Smooth muscle cell (in vitro differentiated cells): ENCODE results near the gene OSGEP. TPM values are rescaled to one million over a fixed set of nuclear protein-coding genes. Genes with fewer than 3 reads are reported as not detected.

ENCODE experiments used
- DNase-seq: peaks from one replicate; lab custom pipeline; 2025; ENCODE audit not compliant: unreplicated experiment; lab: John Stamatoyannopoulos, UW
- H2AFZ ChIP-seq: fragments of 200-600 bp; sonication (generic); 2 replicates; pipeline ENCODE4 v1.6.0; 2016; ENCODE audit warnings: antibody characterized with exemption, low read depth, mild to moderate bottlenecking
- H3F3A ChIP-seq: fragments of 200-600 bp; sonication (generic); 2 replicates; pipeline ENCODE4 v1.6.0; 2017; ENCODE audit warnings: antibody characterized with exemption, low read depth
- H3K27ac ChIP-seq: fragments of 200-600 bp; sonication (generic); 2 replicates; pipeline ENCODE4 v1.5.1; 2016; ENCODE audit warnings: low read depth, mild to moderate bottlenecking
- H3K27me3 ChIP-seq: fragments of 200-600 bp; sonication (generic); 2 replicates; pipeline ENCODE4 v1.6.1; 2016; ENCODE audit warnings: low read depth, mild to moderate bottlenecking
- H3K36me3 ChIP-seq: fragments of 200-600 bp; sonication (generic); 2 replicates; pipeline ENCODE4 v1.5.1; 2016; ENCODE audit warnings: low read depth
- H3K4me1 ChIP-seq: fragments of 200-600 bp; sonication (generic); 2 replicates; pipeline ENCODE4 v1.5.1; 2016; ENCODE audit warnings: low read depth
- H3K4me2 ChIP-seq: fragments of 200-600 bp; sonication (generic); 2 replicates; pipeline ENCODE4 v1.6.0; 2016; ENCODE audit warnings: mild to moderate bottlenecking
- H3K4me3 ChIP-seq: fragments of 200-600 bp; sonication (generic); 2 replicates; pipeline ENCODE4 v1.5.1; 2016; ENCODE audit warnings: mild to moderate bottlenecking
- H3K79me2 ChIP-seq: fragments of 200-600 bp; sonication (generic); 2 replicates; pipeline ENCODE4 v1.6.0; 2016; ENCODE audit warnings: low read depth, mild to moderate bottlenecking
- H3K9ac ChIP-seq: fragments of 200-600 bp; sonication (generic); 2 replicates; pipeline ENCODE4 v1.6.0; 2016; ENCODE audit warnings: low read depth
- H3K9me3 ChIP-seq: fragments of 200-600 bp; sonication (generic); replicated peaks from 2 replicates; pipeline ENCODE4 v1.5.1; 2016; ENCODE audit warnings: low read depth
- H4K20me1 ChIP-seq: fragments of 200-600 bp; sonication (generic); 2 replicates; pipeline ENCODE4 v1.6.0; 2016; ENCODE audit warnings: low read depth
- WGBS: methylation state at CpG from one replicate; pipeline ENCODE4 v1.1.7; 2016; ENCODE audit warnings: low lambda C conversion rate; 5-methylcytosine and 5-hydroxymethylcytosine counted together
- polyA plus RNA-seq: library from polyadenylated mRNA; unstranded; fragments of >200 nt; fragmentation: Nextera tagmentation; extraction: Ambion mirVana; gene quantifications from 2 replicates; pipeline ENCODE4 v1.2.1, GENCODE V29; 2016
- total RNA-seq: library from RNA; depleted of rRNA; stranded (reverse); fragments of >200 nt; gene quantifications from 2 replicates; pipeline ENCODE4 v1.2.3, GENCODE V29; 2014
- TF ChIP-seq, protein P1 (sequence below): fragments of 200-600 bp; sonication (generic); IDR thresholded peaks from 2 replicates; pipeline ENCODE4 v1.5.1; 2017; ENCODE audit warnings: borderline replicate concordance, mild to moderate bottlenecking, antibody characterized with exemption; ENCODE audit not compliant: insufficient read depth, poor library complexity, severe bottlenecking

Gene OSGEP
- total and polyA plus RNA-seq, 2 experiments from 2014 or later = 21.7 to 33.3 TPM

GRCh38 chr14:20403521-20403920 is 51.1 kb downstream of the OSGEP start:
- Histone ChIP-seq H3K27ac (no peak overlapping the region), H3F3A (no peaks in the 10 kb centered on the region), H3K4me3 (no peak overlapping the region), H3K36me3 (peaks cover 14% of the 10 kb centered on the region), H3K4me2 (no peak overlapping the region), H3K4me1 (no peaks in the 10 kb centered on the region), H2AFZ (no peak overlapping the region), H3K9me3 (no peaks in the 10 kb centered on the region), H3K79me2 (peaks cover 5% of the 10 kb centered on the region), H3K27me3 (no peaks in the 10 kb centered on the region), H4K20me1 (no peaks in the 10 kb centered on the region), H3K9ac (no peak overlapping the region)
- 96% methylated on average over 11 of the region's 11 CpGs for WGBS
- TF ChIP-seq, protein P1, sequence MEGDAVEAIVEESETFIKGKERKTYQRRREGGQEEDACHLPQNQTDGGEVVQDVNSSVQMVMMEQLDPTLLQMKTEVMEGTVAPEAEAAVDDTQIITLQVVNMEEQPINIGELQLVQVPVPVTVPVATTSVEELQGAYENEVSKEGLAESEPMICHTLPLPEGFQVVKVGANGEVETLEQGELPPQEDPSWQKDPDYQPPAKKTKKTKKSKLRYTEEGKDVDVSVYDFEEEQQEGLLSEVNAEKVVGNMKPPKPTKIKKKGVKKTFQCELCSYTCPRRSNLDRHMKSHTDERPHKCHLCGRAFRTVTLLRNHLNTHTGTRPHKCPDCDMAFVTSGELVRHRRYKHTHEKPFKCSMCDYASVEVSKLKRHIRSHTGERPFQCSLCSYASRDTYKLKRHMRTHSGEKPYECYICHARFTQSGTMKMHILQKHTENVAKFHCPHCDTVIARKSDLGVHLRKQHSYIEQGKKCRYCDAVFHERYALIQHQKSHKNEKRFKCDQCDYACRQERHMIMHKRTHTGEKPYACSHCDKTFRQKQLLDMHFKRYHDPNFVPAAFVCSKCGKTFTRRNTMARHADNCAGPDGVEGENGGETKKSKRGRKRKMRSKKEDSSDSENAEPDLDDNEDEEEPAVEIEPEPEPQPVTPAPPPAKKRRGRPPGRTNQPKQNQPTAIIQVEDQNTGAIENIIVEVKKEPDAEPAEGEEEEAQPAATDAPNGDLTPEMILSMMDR = no peak
- no peak for DNase-seq

GRCh38 chr14:20400965-20401593 is 53.5 kb downstream of the OSGEP start:
- TF ChIP-seq, protein P1 = no peak
- Histone ChIP-seq H3K27me3 (no peaks in the 10 kb centered on the region), H3K9ac (peak overlapping the region; percentile 60), H3K4me1 (no peaks in the 10 kb centered on the region), H2AFZ (no peak overlapping the region), H3K79me2 (peaks cover 5% of the 10 kb centered on the region), H3K9me3 (no peaks in the 10 kb centered on the region), H3F3A (no peaks in the 10 kb centered on the region), H3K36me3 (peaks cover 7% of the 10 kb centered on the region), H3K4me3 (no peak overlapping the region), H3K27ac (peak overlapping the region; percentile 90), H3K4me2 (no peak overlapping the region), H4K20me1 (no peaks in the 10 kb centered on the region)
- WGBS = 87% methylated on average over 10 of the region's 10 CpGs
- DNase-seq = no peak

GRCh38 chr14:20400589-20400964 is 54.0 kb downstream of the OSGEP start:
- Histone ChIP-seq H4K20me1 (no peaks in the 10 kb centered on the region), H3K4me3 (no peak overlapping the region), H3K27me3 (no peaks in the 10 kb centered on the region), H3K9ac (no peak overlapping the region), H3K4me1 (no peaks in the 10 kb centered on the region), H2AFZ (no peak overlapping the region), H3K79me2 (peaks cover 3% of the 10 kb centered on the region), H3F3A (no peaks in the 10 kb centered on the region), H3K36me3 (peaks cover 7% of the 10 kb centered on the region), H3K9me3 (no peaks in the 10 kb centered on the region), H3K27ac (peak overlapping the region; percentile 90), H3K4me2 (no peak overlapping the region)
- WGBS = 100% methylated on average over 1 of the region's 1 CpG
- DNase-seq = no peak
- TF ChIP-seq, protein P1 = no peak

DNA sequence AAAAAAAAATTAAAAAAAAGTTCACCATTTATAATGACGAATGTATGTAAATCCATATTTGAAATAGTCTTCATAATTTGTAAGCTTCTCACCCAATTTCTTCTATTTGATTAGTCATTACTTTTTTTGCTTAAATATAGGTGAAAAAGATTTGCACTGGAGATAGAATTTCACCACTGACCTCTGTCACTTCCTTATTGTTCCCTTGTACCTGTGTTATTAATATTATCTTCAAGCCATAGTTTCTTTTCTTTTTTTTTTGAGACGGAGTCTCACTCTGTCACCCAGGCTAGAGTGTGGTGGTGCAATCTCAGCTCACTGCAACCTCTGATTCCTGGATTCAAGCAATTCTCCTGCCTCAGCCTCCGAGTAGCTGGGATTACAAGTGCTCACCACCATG is 57.1 kb downstream of the OSGEP start:
- Histone ChIP-seq H2AFZ (no peak overlapping the region), H3K9ac (no peak overlapping the region), H3F3A (no peaks in the 10 kb centered on the region), H3K4me2 (no peak overlapping the region), H4K20me1 (no peaks in the 10 kb centered on the region), H3K27ac (no peak overlapping the region), H3K79me2 (no peaks in the 10 kb centered on the region), H3K27me3 (no peaks in the 10 kb centered on the region), H3K4me3 (no peak overlapping the region), H3K9me3 (no peaks in the 10 kb centered on the region), H3K4me1 (no peaks in the 10 kb centered on the region), H3K36me3 (peaks cover 7% of the 10 kb centered on the region)
- TF ChIP-seq, protein P1 = no peak
- no peak for DNase-seq
- WGBS = 96% methylated on average over 3 of the region's 3 CpGs
